ENCODE data around the gene NEURL1.
"Not testable (repeated sequence)": the region's sequence is repeated elsewhere in the genome, so short reads cannot be mapped to it uniquely, and the experiment has no call there.

NEURL1 gene

GRCh38 chr10:103475437-103475836, 18.1 kb upstream of the NEURL1 start:
- Mint-ChIP-seq H3K4me1 (ENCODE audit: low read depth) (peaks cover 24% of the 10 kb centered on the region), H3K4me3 (no peak overlapping the region), H3K9me3 (no peaks in the 10 kb centered on the region), H3K36me3 (ENCODE audit: low read depth) (no peaks in the 10 kb centered on the region), H3K27ac (no peak overlapping the region), H3K27me3 (no peaks in the 10 kb centered on the region)

- no peaks in the 10 kb centered on the region for H3K9me3 Mint-ChIP-seq
- no peak overlapping the region for H3K27ac Mint-ChIP-seq
- no peaks in the 10 kb centered on the region for H3K36me3 Mint-ChIP-seq (ENCODE audit: low read depth)
- no peak overlapping the region for H3K4me3 Mint-ChIP-seq
- H3K4me1 Mint-ChIP-seq (ENCODE audit: low read depth): peaks cover 17% of the 10 kb centered on the region
- H3K27me3 Mint-ChIP-seq: no peaks in the 10 kb centered on the region
Observed at GRCh38 chr10:103476046-103476768, 17.3 kb upstream of the NEURL1 start.

GRCh38 chr10:103478671-103479070, 14.8 kb upstream of the NEURL1 start:
- H3K4me1 Mint-ChIP-seq (ENCODE audit: low read depth): no peaks in the 10 kb centered on the region
- no peak overlapping the region for H3K4me3 Mint-ChIP-seq
- H3K27me3 Mint-ChIP-seq: no peaks in the 10 kb centered on the region
- H3K27ac Mint-ChIP-seq: no peak overlapping the region
- H3K36me3 Mint-ChIP-seq (ENCODE audit: low read depth): no peaks in the 10 kb centered on the region
- no peaks in the 10 kb centered on the region for H3K9me3 Mint-ChIP-seq

GRCh38 chr10:103479135-103479534, 14.4 kb upstream of the NEURL1 start, which contains the start of gene CALHM3:
TSS of gene CALHM3 (minus strand) at chr10:103479240. CDS start at chr10:103479032, 208 bp downstream.
- no peak within 1 kb of the TSS for H3K4me3 Mint-ChIP-seq
- H3K27me3 Mint-ChIP-seq: no peaks in the 10 kb centered on the region
- no peaks in the 10 kb centered on the region for H3K36me3 Mint-ChIP-seq (ENCODE audit: low read depth)
- H3K4me1 Mint-ChIP-seq (ENCODE audit: low read depth): no peaks in the 10 kb centered on the region
- no peaks in the 10 kb centered on the region for H3K9me3 Mint-ChIP-seq
- no peak within 1 kb of the TSS for H3K27ac Mint-ChIP-seq

- no peaks in the 10 kb centered on the region for H3K36me3 Mint-ChIP-seq (ENCODE audit: low read depth)
Observed at GRCh38 chr10:103480521-103480920, 13.0 kb upstream of the NEURL1 start.

GRCh38 chr10:103481974-103482531, 11.5 kb upstream of the NEURL1 start:
- H3K27me3 Mint-ChIP-seq: no peaks in the 10 kb centered on the region
- no peaks in the 10 kb centered on the region for H3K36me3 Mint-ChIP-seq (ENCODE audit: low read depth)
- no peaks in the 10 kb centered on the region for H3K9me3 Mint-ChIP-seq
- H3K4me3 Mint-ChIP-seq: no peak overlapping the region
- H3K4me1 Mint-ChIP-seq (ENCODE audit: low read depth): no peaks in the 10 kb centered on the region
- no peak overlapping the region for H3K27ac Mint-ChIP-seq

More at GRCh38 chr10:103480521-103480920, 13.0 kb upstream of the NEURL1 start:
- no peaks in the 10 kb centered on the region for H3K27me3 Mint-ChIP-seq
- no peaks in the 10 kb centered on the region for H3K4me1 Mint-ChIP-seq (ENCODE audit: low read depth)
- H3K27ac Mint-ChIP-seq: no peak overlapping the region
- H3K9me3 Mint-ChIP-seq: no peaks in the 10 kb centered on the region
- no peak overlapping the region for H3K4me3 Mint-ChIP-seq

GRCh38 chr10:103486635-103487409, 6.7 kb upstream of the NEURL1 start:
- H3K27ac Mint-ChIP-seq; H3K36me3 Mint-ChIP-seq (ENCODE audit: low read depth); H3K27me3 Mint-ChIP-seq; H3K9me3 Mint-ChIP-seq; H3K4me3 Mint-ChIP-seq: not testable (repeated sequence)
- H3K4me1 Mint-ChIP-seq (ENCODE audit: low read depth): peaks cover 15% of the 10 kb centered on the region

GRCh38 chr10:103487410-103487708, 6.1 kb upstream of the NEURL1 start:
- Mint-ChIP-seq H3K27ac (no peak overlapping the region), H3K4me3 (no peak overlapping the region), H3K9me3 (no peaks in the 10 kb centered on the region), H3K4me1 (ENCODE audit: low read depth) (peaks cover 15% of the 10 kb centered on the region), H3K36me3 (ENCODE audit: low read depth) (no peaks in the 10 kb centered on the region), H3K27me3 (peaks cover 9% of the 10 kb centered on the region)

GRCh38 chr10:103490986-103491314, 2.6 kb upstream of the NEURL1 start:
- Mint-ChIP-seq H3K4me1 (ENCODE audit: low read depth) (peaks cover 26% of the 10 kb centered on the region), H3K36me3 (ENCODE audit: low read depth) (no peaks in the 10 kb centered on the region), H3K9me3 (no peaks in the 10 kb centered on the region), H3K4me3 (no peak overlapping the region), H3K27me3 (peaks cover 36% of the 10 kb centered on the region), H3K27ac (no peak overlapping the region)

GRCh38 chr10:103491729-103492364, 1.7 kb upstream of the NEURL1 start:
- Mint-ChIP-seq H3K4me1 (ENCODE audit: low read depth) (peaks cover 26% of the 10 kb centered on the region), H3K27ac (no peak overlapping the region), H3K27me3 (peaks cover 42% of the 10 kb centered on the region), H3K9me3 (no peaks in the 10 kb centered on the region), H3K4me3 (no peak overlapping the region), H3K36me3 (ENCODE audit: low read depth) (no peaks in the 10 kb centered on the region)

GRCh38 chr10:103492655-103493261, 747 bp upstream of the NEURL1 start:
- Mint-ChIP-seq H3K27me3 (peaks cover 52% of the 10 kb centered on the region), H3K36me3 (ENCODE audit: low read depth) (no peaks in the 10 kb centered on the region), H3K27ac (no peak overlapping the region), H3K4me1 (ENCODE audit: low read depth) (peaks cover 26% of the 10 kb centered on the region), H3K4me3 (peak overlapping the region; percentile 76), H3K9me3 (no peaks in the 10 kb centered on the region)

- Mint-ChIP-seq H3K27ac (no peak overlapping the region), H3K27me3 (peaks cover 61% of the 10 kb centered on the region), H3K36me3 (ENCODE audit: low read depth) (no peaks in the 10 kb centered on the region), H3K4me3 (peak overlapping the region; percentile 57), H3K4me1 (ENCODE audit: low read depth) (peaks cover 26% of the 10 kb centered on the region), H3K9me3 (no peaks in the 10 kb centered on the region)
Observed at GRCh38 chr10:103493916-103494877, 692 bp downstream of the NEURL1 start.

GRCh38 chr10:103495321-103495720, 1.8 kb downstream of the NEURL1 start:
- Mint-ChIP-seq H3K27me3 (peaks cover 69% of the 10 kb centered on the region), H3K4me1 (ENCODE audit: low read depth) (peaks cover 27% of the 10 kb centered on the region), H3K27ac (no peak overlapping the region), H3K4me3 (peak overlapping the region; percentile 10), H3K9me3 (no peaks in the 10 kb centered on the region), H3K36me3 (ENCODE audit: low read depth) (no peaks in the 10 kb centered on the region)

Measured in stimulated activated naive CD8-positive, alpha-beta T cell treated with anti-CD3 and anti-CD28 coated beads, Interleukin-15, Interleukin-2, amounts not matched to agents 100 ng/mL and 50 ng/mL, for 24 hours (primary cell).